H9 (cell line): Measurements from ENCODE around the gene PSMA3. TPM values are rescaled to one million over a fixed set of nuclear protein-coding genes. Genes with fewer than 3 reads are reported as not detected.

ENCODE experiments used
- DNase-seq: peaks from one replicate; pipeline ENCODE4 v3.0.0-alpha.2; 2017
- H2AFZ ChIP-seq: one replicate; pipeline ENCODE4 v1.6.1; 2013; ENCODE audit warnings: mild to moderate bottlenecking, low read length, control low read depth, moderate library complexity
- H2AK5ac ChIP-seq: 2 replicates; pipeline ENCODE4 v1.6.1; 2013; ENCODE audit warnings: low read length, control low read depth, mixed read lengths; ENCODE audit not compliant: insufficient read length
- H2BK120ac ChIP-seq: one replicate; pipeline ENCODE4 v1.6.1; 2013; ENCODE audit warnings: low read depth, mild to moderate bottlenecking, low read length, control low read depth, inconsistent platforms; ENCODE audit not compliant: poor library complexity, severe bottlenecking
- H2BK12ac ChIP-seq: 2 replicates; pipeline ENCODE4 v1.6.1; 2013; ENCODE audit warnings: low read length, control low read depth, mixed read lengths, low read depth; ENCODE audit not compliant: insufficient read length
- H2BK15ac ChIP-seq: 2 replicates; pipeline ENCODE4 v1.6.1; 2013; ENCODE audit warnings: low read depth, low read length, control low read depth
- H2BK20ac ChIP-seq: one replicate; pipeline ENCODE4 v1.6.1; 2013; ENCODE audit warnings: low read depth, mild to moderate bottlenecking, low read length, control low read depth, inconsistent platforms; ENCODE audit not compliant: poor library complexity, severe bottlenecking
- H2BK5ac ChIP-seq: 2 replicates; pipeline ENCODE4 v1.6.1; 2013; ENCODE audit warnings: low read length, control low read depth, mixed read lengths; ENCODE audit not compliant: insufficient read length
- H3K14ac ChIP-seq: 2 replicates; pipeline ENCODE4 v1.6.1; 2013; ENCODE audit warnings: low read length, control low read depth; ENCODE audit not compliant: insufficient read depth
- H3K18ac ChIP-seq: 2 replicates; pipeline ENCODE4 v1.6.1; 2013; ENCODE audit warnings: low read depth, mild to moderate bottlenecking, mixed read lengths, low read length, control low read depth; ENCODE audit not compliant: insufficient read length
- H3K23ac ChIP-seq: 2 replicates; pipeline ENCODE4 v1.6.1; 2013; ENCODE audit warnings: low read length, control low read depth, mixed read lengths, low read depth; ENCODE audit not compliant: insufficient read length
- H3K23me2 ChIP-seq: 2 replicates; pipeline ENCODE4 v1.6.1; 2013; ENCODE audit warnings: low read depth, mild to moderate bottlenecking, mixed read lengths, low read length, control low read depth; ENCODE audit not compliant: insufficient read length, poor library complexity, severe bottlenecking
- H3K27ac ChIP-seq: 2 replicates; pipeline ENCODE4 v1.5.1; 2013; ENCODE audit warnings: low read length, control low read depth, mixed read lengths, low read depth; ENCODE audit not compliant: insufficient read length
- H3K27me3 ChIP-seq: 2 replicates; pipeline ENCODE4 v1.6.1; 2013; ENCODE audit warnings: low read length, control low read depth, inconsistent platforms; ENCODE audit not compliant: insufficient read depth
- H3K4ac ChIP-seq: 2 replicates; pipeline ENCODE4 v1.6.1; 2013; ENCODE audit warnings: low read depth, mild to moderate bottlenecking, control low read depth, inconsistent platforms, low read length, moderate library complexity
- H3K4me1 ChIP-seq: 2 replicates; pipeline ENCODE4 v1.6.1; 2013; ENCODE audit warnings: low read length, control low read depth, inconsistent platforms; ENCODE audit not compliant: insufficient read depth
- H3K4me2 ChIP-seq: 2 replicates; pipeline ENCODE4 v1.6.1; 2013; ENCODE audit warnings: low read length, control low read depth, mixed read lengths; ENCODE audit not compliant: insufficient read length, insufficient read depth
- H3K56ac ChIP-seq: 2 replicates; pipeline ENCODE4 v1.6.1; 2013; ENCODE audit warnings: low read depth, mild to moderate bottlenecking, mixed read lengths, low read length, control low read depth; ENCODE audit not compliant: insufficient read length
- H3K79me1 ChIP-seq: 2 replicates; pipeline ENCODE4 v1.6.1; 2013; ENCODE audit warnings: low read depth, mild to moderate bottlenecking, moderate library complexity, low read length, control low read depth, inconsistent platforms; ENCODE audit not compliant: insufficient read depth, poor library complexity, severe bottlenecking
- H3K79me2 ChIP-seq: 2 replicates; pipeline ENCODE4 v1.6.1; 2013; ENCODE audit warnings: low read length, control low read depth, inconsistent platforms; ENCODE audit not compliant: insufficient read depth
- H3K9ac ChIP-seq: 2 replicates; pipeline ENCODE4 v1.6.1; 2013; ENCODE audit warnings: low read length, control low read depth, mixed read lengths; ENCODE audit not compliant: insufficient read length; ENCODE audit errors: extremely low read depth
- H3K9me3 ChIP-seq: one replicate; pipeline ENCODE4 v1.6.1; 2013; ENCODE audit warnings: low read depth, low read length, inconsistent platforms; ENCODE audit not compliant: control insufficient read depth
- H3T11ph ChIP-seq: one replicate; pipeline ENCODE4 v1.6.1; 2013; ENCODE audit warnings: mild to moderate bottlenecking, low read length, control low read depth, inconsistent platforms
- H4K20me1 ChIP-seq: one replicate; pipeline ENCODE4 v1.6.1; 2013; ENCODE audit not compliant: control insufficient read depth, insufficient read length, insufficient read depth
- H4K5ac ChIP-seq: 2 replicates; pipeline ENCODE4 v1.6.1; 2013; ENCODE audit warnings: low read depth, mild to moderate bottlenecking, mixed read lengths, low read length, control low read depth; ENCODE audit not compliant: insufficient read length
- H4K8ac ChIP-seq: replicated peaks from 2 replicates; pipeline ENCODE4 v1.6.1; 2013; ENCODE audit warnings: low read length, control low read depth, mixed read lengths, low read depth; ENCODE audit not compliant: insufficient read length
- H4K91ac ChIP-seq: 2 replicates; pipeline ENCODE4 v1.6.1; 2013; ENCODE audit warnings: low read depth, mild to moderate bottlenecking, moderate library complexity, mixed read lengths, low read length, control low read depth; ENCODE audit not compliant: insufficient read length
- H3K27ac Mint-ChIP-seq, 3 experiments: 2 replicates in 2 of 3; 3 replicates in 1 of 3; pipeline ENCODE4 v1.8.0; 2020 to 2021; ENCODE audit warnings: mixed read lengths in 3 of 3, mild to moderate bottlenecking in 1 of 3, moderate library complexity in 1 of 3
- H3K27me3 Mint-ChIP-seq: 2 replicates; pipeline ENCODE4 v1.8.0; 2021; ENCODE audit warnings: low read depth, mild to moderate bottlenecking, moderate library complexity, mixed read lengths
- H3K36me3 Mint-ChIP-seq, 3 experiments: 2 replicates in 2 of 3; 3 replicates in 1 of 3; pipeline ENCODE4 v1.8.0; 2020 to 2021; ENCODE audit warnings: low read depth in 3 of 3, mixed read lengths in 3 of 3; ENCODE audit not compliant: insufficient read depth in 1 of 3
- H3K4me1 Mint-ChIP-seq, 2 experiments: 2 replicates each; pipeline ENCODE4 v1.8.0; 2020; ENCODE audit warnings: mixed read lengths in 2 of 2
- H3K4me3 Mint-ChIP-seq, 2 experiments: 2 replicates in 1 of 2; 3 replicates in 1 of 2; pipeline ENCODE4 v1.8.0; 2020 to 2021; ENCODE audit warnings: mild to moderate bottlenecking in 2 of 2, mixed read lengths in 2 of 2, moderate library complexity in 1 of 2
- H3K9me3 Mint-ChIP-seq, 2 experiments: 2 replicates in 1 of 2; 3 replicates in 1 of 2; pipeline ENCODE4 v1.8.0; 2020; ENCODE audit warnings: mild to moderate bottlenecking in 2 of 2, mixed read lengths in 2 of 2, moderate library complexity in 1 of 2
- CTCF ChIP-seq: fragments of 200-600 bp; sonication (generic); conservative IDR thresholded peaks from 3 replicates; pipeline ENCODE4 v1.8.0; 2021; ENCODE audit warnings: antibody characterized with exemption, mild to moderate bottlenecking
- WGBS: extraction: QIAGEN DNeasy Blood & Tissue Kit; methylation state at CpG from one replicate; pipeline ENCODE4 v1.1.7; 2013; ENCODE audit warnings: missing lambda C conversion rate, low lambda C conversion rate, mixed read lengths; ENCODE audit not compliant: insufficient read length; ENCODE audit errors: extremely low coverage; 5-methylcytosine and 5-hydroxymethylcytosine counted together
- total RNA-seq: library from RNA; stranded (reverse); gene quantifications from 2 replicates; pipeline ENCODE4 v1.2.1, GENCODE V29; 2021

The PSMA3 gene
- total RNA-seq, 1 experiment from 2014 or later = 342 TPM

DNA sequence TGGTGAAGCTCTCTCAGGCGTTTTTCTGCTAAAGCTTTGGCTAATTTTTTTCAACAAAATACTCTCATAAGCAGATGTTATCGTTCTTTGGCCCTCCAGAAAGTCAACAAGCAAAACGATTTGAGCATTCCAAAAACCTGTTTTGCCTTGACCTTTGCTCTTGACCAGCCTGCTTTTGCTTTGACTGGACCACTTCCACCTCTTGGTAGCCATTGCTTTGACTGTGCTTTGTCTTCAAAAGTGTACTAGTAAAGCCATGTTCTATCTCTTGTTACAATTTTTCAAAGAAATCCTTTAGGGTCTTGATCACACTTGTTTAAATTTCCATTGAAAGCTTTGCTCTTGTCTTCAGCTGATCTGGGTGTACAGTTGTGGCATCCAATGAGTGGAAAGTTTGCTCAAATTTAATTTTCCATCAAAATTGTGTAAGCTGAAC is 43.0 kb downstream of the PSMA3 start:
- no peak for DNase-seq
- Histone ChIP-seq H3T11ph (no peak overlapping the region), H4K20me1 (no peaks in the 10 kb centered on the region), H2BK5ac (no peak overlapping the region), H2BK12ac (no peak overlapping the region), H3K79me1 (peaks cover 5% of the 10 kb centered on the region), H3K23me2 (no peaks in the 10 kb centered on the region), H3K4me2 (no peak overlapping the region), H3K9me3 (no peaks in the 10 kb centered on the region), H2BK15ac (no peak overlapping the region), H2BK120ac (no peak overlapping the region), H3K27me3 (no peaks in the 10 kb centered on the region), H3K27ac (no peak overlapping the region), H3K4me1 (no peaks in the 10 kb centered on the region), H4K5ac (no peak overlapping the region), H2BK20ac (no peak overlapping the region), H3K4ac (no peak overlapping the region), H3K23ac (no peak overlapping the region), H2AFZ (no peak overlapping the region), H3K14ac (no peak overlapping the region), H3K18ac (no peak overlapping the region), H4K8ac (no peak overlapping the region), H2AK5ac (no peak overlapping the region), H3K56ac (no peak overlapping the region), H3K79me2 (peaks cover 2% of the 10 kb centered on the region; the same call in 1 of the 2 replicates), H3K9ac (no peak overlapping the region), H4K91ac (no peak overlapping the region)
- Mint-ChIP-seq H3K4me1 (no peaks in the 10 kb centered on the region), H3K4me3 (no peak overlapping the region), H3K27me3 (no peaks in the 10 kb centered on the region), H3K9me3 (no peaks in the 10 kb centered on the region), H3K36me3 (peaks cover 24 to 77% (median 69%) of the 10 kb centered on the region in 3 experiments; a peak in 6 of 7 replicates), H3K27ac (peak overlapping the region in 1 of 3 experiments; percentile 25; a peak in 1 of 7 replicates)
- no peak for TF ChIP-seq CTCF
- no CpG with 5 or more reads among the region's 3 CpGs for WGBS
